IPS-NIHi11 (cell line): ENCODE measurements around the gene XPNPEP3.
"Not testable (repeated sequence)": the region's sequence is repeated elsewhere in the genome, so short reads cannot be mapped to it uniquely, and the experiment has no call there.

Source experiments
- DNase-seq: peaks from one replicate; pipeline ENCODE4 v3.0.0; 2012; ENCODE audit warnings: mixed read lengths, low spot score

The XPNPEP3 gene

GRCh38 chr22:40857309-40857855, 434 bp downstream of the XPNPEP3 start:
- no peak for DNase-seq

GRCh38 chr22:40862013-40862412, 5.1 kb downstream of the XPNPEP3 start, which contains the start of gene DNAJB7:
TSS of gene DNAJB7 (minus strand) at chr22:40862113. CDS start at chr22:40861994, 119 bp downstream.
- DNase-seq, result no peak

GRCh38 chr22:40862537-40862936, 5.6 kb downstream of the XPNPEP3 start:
- no peak for DNase-seq

GRCh38 chr22:40867109-40867508, 10.2 kb downstream of the XPNPEP3 start:
- no peak for DNase-seq

- not testable (repeated sequence) for DNase-seq
Measured at GRCh38 chr22:40868379-40868778, 11.4 kb downstream of the XPNPEP3 start.

- no peak for DNase-seq
Measured at GRCh38 chr22:40874016-40874415, 17.1 kb downstream of the XPNPEP3 start.

GRCh38 chr22:40875111-40875510, 18.2 kb downstream of the XPNPEP3 start:
- DNase-seq, result no peak

- no peak for DNase-seq
Measured at GRCh38 chr22:40876907-40877306, 20.0 kb downstream of the XPNPEP3 start.

- DNase-seq, result no peak
Measured at GRCh38 chr22:40877488-40877887, 20.5 kb downstream of the XPNPEP3 start.

GRCh38 chr22:40878922-40879321, 22.0 kb downstream of the XPNPEP3 start:
- DNase-seq, result no peak

- DNase-seq, result no peak
Measured at GRCh38 chr22:40889116-40889515, 32.2 kb downstream of the XPNPEP3 start.

- no peak for DNase-seq
Measured at GRCh38 chr22:40890881-40891280, 33.9 kb downstream of the XPNPEP3 start.

- DNase-seq, result no peak
Measured at GRCh38 chr22:40894417-40894816, 37.5 kb downstream of the XPNPEP3 start.

- DNase-seq, result peak; percentile 30
Measured at GRCh38 chr22:40898850-40899357, 42.0 kb downstream of the XPNPEP3 start.

- DNase-seq, result no peak
Measured at GRCh38 chr22:40904101-40904500, 47.2 kb downstream of the XPNPEP3 start.

- no peak for DNase-seq
Measured at GRCh38 chr22:40908895-40909294, 51.9 kb downstream of the XPNPEP3 start.

- no peak for DNase-seq
Measured at GRCh38 chr22:40911772-40912171, 54.8 kb downstream of the XPNPEP3 start.

GRCh38 chr22:40912987-40913386, 56.0 kb downstream of the XPNPEP3 start:
- DNase-seq, result not testable (repeated sequence)

- no peak for DNase-seq
Measured at GRCh38 chr22:40919446-40919845, 62.5 kb downstream of the XPNPEP3 start.

GRCh38 chr22:40920526-40920925, 63.6 kb downstream of the XPNPEP3 start:
- no peak for DNase-seq

GRCh38 chr22:40922484-40923303, 65.7 kb downstream of the XPNPEP3 start:
- DNase-seq, result peak; percentile 40

GRCh38 chr22:40928657-40929056, 71.7 kb downstream of the XPNPEP3 start:
- no peak for DNase-seq

GRCh38 chr22:40932396-40932795, 75.4 kb downstream of the XPNPEP3 start:
- no peak for DNase-seq
